GM19467 (cell line): ENCODE measurements around the gene BASP1.
"Not testable (repeated sequence)": the region's sequence is repeated elsewhere in the genome, so short reads cannot be mapped to it uniquely, and the experiment has no call there.

Experiments
- ATAC-seq: cut with Tn5 transposase; IDR thresholded peaks from one replicate; pipeline ENCODE4 v1.9.1; 2021; ENCODE audit warnings: mild to moderate bottlenecking, moderate library complexity; ENCODE audit not compliant: unreplicated experiment

The BASP1 gene

DNA sequence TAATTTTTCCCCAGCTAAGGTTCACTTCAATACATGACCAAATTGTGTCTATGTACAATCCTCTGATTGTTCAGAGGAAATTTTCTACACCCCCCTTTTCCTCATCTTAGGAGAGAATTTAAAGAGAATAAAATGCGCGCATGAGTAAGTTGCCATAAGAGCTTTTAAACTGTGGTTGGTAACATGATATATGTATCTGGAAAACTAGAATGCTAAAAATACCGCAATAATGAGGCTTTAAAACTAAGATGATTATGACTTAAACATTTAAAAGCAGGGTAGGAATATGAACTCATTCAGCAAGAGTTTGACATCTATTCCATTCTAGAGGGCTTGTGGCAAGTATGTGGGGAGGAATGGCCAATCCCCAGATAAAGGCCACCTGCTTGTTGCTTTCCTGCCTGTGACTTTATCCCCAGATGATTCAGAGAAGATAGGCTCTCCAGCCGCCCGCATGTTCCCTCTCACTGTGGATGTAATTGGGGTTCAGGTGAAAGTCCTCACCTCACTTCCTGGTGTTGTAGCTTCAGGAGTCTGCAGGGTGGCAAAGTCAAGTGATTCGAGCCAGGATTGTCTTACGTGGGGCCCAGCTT is 26.5 kb upstream of the BASP1 start:
- no peak for ATAC-seq

DNA sequence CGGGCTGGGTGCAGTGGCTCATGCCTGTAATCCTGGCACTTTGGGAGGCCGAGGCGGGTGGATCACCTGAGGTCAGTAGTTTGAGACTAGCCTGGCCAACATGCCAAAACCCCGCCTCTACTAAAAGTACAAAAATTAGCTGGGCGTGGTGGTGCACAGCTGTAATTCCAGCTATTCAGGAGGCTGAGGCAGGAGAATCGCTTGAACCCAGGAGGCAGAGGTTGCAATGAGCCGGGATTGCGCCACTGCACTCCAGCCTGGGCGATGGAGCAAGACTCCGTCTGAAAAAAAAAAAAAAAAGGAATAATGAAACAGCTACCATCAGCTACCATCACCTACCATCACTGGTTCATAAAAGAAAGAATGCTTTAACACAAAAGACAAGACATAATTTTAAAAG is 25.9 kb upstream of the BASP1 start:
- not testable (repeated sequence) for ATAC-seq

DNA sequence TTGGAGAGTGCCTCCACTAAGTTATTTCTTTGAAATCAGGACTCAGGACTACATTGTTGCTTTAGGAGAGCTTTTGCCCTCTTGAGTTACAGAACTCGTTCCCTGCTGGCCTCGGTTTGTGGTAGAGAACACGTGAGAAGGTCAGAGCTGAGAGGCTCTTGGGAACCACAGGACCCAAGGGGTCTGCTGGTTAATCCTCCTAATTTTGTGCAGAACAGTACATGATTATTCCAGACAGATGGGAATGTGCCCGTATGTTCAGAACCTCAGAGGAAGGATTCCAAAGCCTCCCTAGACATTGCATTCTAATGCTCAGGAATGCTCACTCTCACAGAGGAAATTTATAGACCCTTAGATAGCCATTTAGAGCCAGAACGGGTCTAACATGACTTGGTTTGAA is 25.2 kb upstream of the BASP1 start:
- no peak for ATAC-seq

DNA sequence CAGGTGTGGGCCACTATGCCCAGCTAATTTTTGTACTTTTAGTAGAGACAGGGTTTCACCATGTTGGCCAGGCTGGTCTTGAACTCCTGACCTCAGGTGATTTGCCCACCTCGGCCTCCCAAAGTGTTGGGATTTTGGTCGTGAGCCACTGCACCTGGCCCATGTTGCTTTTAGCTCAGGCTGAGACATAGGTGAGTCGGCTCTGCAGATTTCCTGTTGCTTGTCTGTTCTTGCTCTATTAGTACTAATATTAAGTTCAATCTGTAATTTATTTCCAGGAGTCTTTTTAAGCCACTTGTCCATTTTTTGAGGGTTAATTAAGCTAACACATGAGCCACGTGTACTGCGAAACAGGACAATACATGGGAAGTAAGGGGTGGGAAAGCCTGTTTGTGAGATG is 21.4 kb upstream of the BASP1 start:
- no peak for ATAC-seq

DNA sequence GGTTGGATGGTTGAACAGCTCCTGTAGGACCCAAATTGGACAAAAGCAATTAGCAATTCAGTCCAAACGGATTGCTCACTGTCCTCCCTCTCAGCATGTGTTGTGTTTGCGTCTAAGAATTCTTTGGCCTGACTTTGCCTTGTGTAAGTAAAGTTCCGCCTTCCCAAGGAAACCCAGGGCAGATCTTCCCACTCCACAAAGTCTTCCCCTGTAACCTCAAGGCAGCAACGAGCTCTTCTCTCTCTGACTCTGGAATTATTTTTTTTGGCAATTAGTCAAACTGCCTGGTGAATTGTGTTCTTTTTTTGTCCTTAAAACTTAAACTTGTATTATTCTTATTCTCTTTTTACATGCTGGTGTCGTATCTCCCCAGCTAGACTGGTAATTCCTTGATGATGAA is 20.7 kb upstream of the BASP1 start:
- no peak for ATAC-seq

DNA sequence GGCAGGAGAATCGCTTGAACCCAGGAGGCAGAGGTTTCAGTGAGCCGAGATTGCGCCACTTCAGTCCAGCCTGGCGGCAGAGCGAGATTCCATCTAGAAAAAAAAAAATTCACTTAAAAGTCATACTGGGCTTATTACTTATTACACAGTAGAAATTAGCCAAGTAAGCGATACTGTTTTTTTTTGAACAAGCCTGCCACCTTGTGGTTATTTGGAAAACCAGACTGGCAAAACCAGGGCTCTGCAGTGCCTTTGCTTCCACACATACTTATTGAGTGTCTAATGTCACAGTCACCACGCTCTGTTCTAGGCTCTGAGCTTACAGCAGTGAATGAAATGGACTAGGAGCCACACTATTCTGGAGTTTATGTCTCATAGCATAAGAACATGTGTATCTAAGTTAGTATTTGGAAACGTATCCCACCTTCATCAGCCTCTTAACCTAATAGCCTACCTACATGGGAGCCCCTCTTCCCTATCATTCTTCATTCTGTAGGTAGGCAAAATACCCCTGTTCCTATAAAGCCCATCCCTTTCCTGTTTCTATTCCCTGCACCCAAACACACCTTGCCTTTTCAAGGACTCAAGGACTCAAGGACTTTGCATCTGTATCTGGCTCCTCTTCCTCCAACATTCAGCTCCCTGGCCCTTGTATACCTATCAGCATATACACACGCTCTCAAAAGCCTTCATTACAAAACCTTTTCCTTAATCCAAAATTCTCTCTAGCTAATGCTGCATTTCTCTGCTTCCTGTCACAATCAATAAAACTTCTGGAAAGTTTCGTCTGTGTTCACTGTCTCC is 13.9 kb upstream of the BASP1 start:
- peak; percentile 85 for ATAC-seq

DNA sequence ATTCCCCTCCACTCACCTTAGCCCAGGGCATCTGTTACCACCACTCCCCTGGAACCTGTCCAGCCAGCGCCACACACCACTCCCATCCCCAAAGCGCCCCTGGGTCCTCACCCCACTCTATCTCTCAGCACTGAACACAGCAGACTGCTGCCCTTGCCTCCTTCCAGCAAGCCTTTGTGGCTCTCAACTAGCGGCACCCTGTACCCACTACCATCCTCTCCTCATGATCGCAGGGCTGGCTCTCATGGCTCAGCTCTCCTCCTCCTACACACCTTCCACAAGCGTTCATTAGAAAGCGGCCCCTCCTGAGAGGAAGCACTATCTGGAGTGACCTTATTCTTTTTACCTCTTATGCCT is 13.3 kb upstream of the BASP1 start:
- ATAC-seq = no peak

DNA sequence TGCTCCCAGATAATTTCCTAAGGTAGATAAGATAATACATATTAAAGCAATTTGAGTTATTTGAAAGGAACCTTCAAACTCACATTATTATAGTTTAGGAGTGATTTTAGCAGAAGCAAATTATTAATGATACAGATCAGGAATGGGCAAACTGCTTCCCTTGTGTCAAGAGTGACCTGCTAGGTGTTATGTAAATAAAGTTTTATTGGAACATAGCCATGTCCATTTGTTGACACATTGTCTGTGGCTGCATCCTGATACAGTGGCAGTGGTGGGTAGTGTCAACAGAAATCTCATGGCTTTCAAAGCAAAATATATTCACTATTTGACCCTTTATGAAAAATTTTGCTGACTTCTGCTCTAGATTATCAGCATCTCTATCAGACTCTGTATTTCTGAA is 11.4 kb upstream of the BASP1 start:
- ATAC-seq = no peak

DNA sequence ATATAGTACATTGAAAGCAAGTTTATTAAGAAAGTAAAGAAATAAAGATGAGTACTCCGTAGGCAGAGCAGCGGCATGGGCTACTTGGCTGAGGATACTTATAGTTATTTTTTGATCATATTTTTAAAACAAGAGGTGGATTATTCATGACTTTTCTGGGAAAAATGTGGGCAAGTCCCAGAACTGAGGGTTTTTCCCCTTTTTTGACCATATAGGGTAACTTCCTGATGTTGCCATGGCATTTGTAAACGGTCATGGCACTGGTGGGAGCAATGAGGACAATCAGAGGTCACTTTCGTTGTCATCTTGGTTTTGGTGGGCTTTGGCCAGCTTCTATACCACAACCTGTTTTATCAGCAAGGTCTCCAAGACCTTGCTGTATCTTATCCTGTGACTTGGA is 5.2 kb upstream of the BASP1 start:
- no peak for ATAC-seq

DNA sequence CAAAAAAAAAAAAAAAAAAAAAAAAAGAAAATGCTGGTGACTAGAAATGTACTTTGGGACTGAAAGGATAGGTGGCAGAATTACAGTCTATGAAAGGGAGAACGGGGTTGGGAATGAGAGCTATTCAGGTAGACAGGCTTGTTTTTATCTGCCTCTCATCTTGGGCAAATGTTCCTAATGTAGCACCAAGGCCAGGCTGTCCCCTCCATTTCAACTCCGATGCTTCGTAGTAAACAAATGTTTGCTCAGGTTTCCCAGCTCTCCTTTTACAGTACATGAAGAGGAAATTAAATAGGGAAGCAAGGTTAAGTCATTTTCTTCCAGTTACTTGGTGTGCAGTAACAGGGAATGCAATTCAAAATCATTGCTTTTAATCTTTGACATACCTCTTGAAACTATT is 4.4 kb upstream of the BASP1 start:
- ATAC-seq = no peak

DNA sequence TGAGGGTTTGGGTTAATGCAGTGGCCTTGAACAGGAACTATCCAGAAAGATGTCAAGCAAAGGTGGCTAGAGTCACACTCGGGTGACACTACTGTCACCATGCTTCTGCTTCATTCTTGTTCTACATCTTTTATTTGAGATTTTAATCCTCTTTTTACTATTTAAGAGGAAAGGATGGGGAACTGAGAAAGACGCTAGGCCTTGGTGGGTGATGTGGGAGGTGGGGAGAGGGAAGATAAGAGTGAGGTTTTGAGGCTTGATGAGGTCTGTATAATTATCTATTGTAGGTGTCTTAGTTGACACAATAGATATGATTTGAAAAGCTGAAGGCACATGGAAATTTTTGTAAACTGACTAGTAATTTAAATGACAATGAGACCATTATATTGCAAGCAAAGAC is 3.5 kb upstream of the BASP1 start:
- no peak for ATAC-seq

DNA sequence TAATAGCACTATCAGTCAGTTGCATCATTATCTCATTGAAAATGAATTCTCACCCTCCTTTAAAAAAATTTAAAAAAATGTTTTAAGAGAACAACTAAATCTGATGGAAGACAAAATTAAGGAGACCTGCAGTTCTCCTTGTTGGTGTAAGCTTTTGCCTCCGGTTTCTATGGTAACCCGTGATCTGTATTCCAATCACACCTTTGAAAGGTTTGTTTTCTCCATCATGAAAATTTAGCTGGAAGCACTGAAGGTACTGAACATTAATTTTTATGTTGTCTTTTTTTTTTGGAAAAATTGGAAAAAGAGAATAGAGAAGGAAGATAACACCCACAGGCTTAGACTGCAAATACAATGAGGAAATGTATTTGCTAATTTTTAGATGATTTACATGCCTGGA is 2.5 kb upstream of the BASP1 start:
- no peak for ATAC-seq

DNA sequence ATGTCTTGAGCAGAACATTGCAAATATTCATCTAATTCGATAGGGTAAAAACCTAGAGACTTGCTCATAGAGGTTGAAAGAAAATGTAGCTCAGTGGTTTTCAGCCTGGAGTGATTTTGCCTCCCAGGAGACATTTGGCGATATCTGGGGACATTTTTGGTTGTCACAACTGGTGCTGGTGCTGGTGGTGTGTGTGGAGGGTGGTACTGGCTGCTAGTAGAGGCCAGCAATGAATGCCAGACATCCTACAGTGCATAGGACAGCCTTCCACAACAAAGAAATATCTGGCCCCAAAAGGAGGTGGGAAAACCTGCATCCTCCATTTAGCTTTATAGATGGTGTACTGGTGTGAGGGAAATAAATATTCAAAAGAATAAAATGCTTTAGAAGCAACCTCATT is 2.1 kb upstream of the BASP1 start:
- no peak for ATAC-seq

DNA sequence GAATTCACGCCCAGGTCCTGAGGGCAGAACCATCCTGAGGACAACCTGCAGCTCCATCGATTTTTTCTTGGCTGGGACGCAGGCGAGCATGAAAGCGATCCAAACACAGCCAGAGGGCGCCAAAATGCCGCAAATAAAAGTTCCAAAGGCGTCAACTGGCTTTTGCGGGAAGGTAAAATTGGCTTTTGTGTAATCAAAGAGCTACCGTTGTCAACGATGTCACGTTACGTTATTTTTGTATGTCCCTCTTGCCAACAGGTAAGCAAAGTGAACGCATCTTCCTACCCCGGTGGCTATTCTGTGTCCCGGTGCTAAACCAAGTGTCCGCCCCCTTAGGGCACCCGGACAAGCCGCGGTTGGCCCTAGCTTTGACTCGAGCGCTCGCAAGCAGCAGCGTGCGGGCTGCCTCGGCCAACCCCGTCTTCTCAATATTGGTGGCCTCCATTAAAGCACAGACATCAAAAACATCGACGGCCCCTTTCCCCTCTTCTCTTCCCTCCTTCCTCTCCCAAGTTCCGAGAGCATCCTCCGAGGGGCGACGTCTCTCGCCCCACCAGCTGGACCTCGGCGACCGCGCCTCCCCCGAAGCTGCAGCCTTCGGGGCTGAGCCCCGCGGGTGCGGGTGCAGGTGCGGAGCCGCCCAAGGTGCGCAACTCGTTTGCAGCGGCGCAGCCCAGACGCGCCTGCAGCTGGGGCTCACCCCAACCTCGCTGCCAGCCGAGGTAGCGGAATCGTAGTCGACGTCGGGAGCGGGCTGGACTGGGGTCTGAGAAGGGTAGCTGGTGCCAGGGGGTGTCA is 1.1 kb upstream of the BASP1 start:
- ATAC-seq = peak; percentile 38

DNA sequence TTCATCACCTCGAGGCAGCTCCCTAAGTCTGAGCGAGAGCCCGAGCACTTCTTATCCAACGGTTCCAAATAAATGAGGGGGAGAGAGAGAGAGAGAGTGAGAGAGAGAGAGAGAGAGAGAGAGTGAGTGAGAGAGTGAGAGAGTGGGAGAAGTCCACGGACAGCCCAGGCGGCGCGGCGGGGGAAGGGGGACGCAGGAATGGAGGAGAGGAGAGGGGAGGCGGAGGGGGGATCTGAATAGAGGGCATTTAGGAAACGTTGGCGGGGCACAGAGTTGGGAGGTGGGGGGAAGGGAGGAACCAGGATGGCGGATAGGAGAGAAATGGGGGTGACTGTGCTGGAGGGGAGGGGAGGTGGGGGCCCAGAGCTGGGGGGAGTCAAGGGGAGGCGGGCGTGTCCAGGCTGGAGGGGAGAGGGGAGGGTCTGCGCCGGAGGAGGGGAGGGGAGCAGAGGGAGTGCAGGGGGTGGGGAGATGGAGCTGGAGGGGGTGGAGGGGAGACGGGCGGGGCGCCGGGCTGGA is 398 bp upstream of the BASP1 start:
- ATAC-seq = no peak

DNA sequence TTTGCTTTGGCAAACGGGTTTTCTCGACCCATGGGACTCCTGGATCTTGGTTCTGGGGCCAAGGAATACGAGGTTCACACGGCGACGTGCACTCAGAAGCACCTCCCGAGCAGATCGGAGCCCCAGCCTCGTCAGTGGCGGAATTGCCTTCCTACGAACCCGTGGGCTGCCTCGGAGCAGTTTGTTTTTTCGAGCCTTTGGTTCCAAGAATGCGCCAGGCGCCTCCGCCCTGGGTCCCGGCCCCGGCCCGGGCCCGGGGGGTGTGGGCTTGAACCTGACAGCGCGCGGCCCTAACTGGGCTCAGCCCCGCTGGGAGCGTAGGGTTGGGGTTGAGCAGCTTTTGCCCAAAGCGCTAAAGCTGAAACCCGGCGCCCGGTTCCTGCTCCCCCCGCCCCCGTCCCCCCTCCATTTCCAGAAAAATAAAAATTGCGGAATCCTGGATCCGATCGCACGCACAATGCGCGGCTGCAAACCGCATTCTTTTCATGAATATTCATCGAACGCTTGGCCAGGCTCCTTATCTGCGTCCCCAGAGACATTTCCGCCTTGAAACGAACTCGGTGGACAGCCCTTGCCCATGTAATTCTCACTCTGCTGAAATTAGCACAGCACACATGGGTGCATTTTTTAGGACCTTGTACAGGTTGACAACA is 1.0 kb downstream of the BASP1 start:
- peak; percentile 32 for ATAC-seq

DNA sequence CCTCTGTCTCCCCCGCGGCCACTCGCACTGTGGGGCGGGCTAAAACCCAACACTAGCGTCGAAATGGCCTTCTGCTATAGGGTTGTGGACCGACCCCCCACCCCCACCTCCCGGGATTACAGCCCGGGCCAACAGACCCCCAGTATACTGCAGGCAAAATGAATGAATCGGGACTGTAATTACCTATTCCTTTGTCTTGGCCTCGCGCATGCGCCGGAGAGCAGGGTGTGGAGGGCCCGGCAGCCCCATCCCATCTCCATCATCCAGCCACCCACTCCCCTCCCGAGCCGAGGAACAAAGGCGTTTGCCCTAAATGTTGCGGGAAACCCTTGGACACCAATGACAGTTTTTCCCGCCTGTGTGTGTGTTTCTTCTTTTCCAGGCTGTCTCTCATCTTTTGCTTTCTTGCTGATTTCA is 1.6 kb downstream of the BASP1 start:
- peak; percentile 15 for ATAC-seq

DNA sequence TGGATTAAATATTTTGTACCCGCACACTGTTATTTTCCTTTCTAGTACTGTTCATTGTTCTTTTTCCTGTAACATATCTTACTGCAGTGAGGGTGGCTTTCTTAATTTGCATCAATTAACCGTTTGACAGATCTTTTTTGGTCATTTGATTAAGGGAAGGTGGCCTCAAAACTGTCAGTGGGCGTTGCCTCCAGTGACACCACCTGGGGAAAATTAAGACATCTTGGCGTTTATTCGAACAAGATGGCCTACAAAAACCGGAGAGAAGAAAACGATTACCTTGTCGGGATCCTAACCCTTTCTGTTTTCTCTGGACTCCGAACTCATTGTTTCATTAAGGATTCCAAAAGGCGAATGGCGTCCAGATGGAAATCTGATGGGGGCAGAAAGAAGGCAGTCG is 2.0 kb downstream of the BASP1 start:
- no peak for ATAC-seq

DNA sequence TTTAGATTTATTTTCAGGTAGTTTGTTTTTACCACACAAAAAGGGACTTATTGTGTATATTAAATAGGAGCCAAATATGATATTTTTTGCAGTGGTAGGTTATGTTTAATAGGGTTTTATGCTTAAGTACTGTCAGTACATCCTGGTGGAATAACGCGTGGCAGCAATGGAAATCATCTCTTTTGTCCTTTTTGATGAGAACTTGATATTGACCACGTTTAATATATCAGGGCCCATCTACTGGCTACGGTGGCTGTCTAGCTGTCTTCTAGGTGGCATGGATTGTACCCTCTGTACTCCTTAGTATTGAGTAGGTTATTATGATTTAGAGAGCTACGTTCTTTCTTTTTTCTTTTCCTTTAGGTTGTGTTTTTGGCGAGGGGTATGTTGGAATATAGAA is 2.6 kb downstream of the BASP1 start:
- no peak for ATAC-seq

DNA sequence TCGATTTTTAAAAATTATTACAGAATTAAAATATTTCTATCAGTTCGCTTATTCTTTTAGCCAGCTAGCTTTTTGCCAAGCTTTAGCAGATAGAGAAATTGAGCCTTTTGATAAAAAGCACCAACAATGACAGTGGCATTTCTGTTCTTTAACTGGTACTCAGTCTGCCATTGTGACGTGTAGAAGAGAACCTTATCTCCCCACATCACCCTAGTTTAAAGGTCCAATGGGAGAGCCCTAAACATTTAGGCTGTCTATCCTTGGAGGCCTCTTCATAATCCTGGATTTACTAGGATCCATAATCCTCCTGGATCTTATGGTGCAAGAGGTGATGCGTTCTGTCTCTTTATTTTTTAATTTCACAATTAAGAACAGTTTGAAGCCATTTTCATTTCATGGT is 3.0 kb downstream of the BASP1 start:
- ATAC-seq = no peak

DNA sequence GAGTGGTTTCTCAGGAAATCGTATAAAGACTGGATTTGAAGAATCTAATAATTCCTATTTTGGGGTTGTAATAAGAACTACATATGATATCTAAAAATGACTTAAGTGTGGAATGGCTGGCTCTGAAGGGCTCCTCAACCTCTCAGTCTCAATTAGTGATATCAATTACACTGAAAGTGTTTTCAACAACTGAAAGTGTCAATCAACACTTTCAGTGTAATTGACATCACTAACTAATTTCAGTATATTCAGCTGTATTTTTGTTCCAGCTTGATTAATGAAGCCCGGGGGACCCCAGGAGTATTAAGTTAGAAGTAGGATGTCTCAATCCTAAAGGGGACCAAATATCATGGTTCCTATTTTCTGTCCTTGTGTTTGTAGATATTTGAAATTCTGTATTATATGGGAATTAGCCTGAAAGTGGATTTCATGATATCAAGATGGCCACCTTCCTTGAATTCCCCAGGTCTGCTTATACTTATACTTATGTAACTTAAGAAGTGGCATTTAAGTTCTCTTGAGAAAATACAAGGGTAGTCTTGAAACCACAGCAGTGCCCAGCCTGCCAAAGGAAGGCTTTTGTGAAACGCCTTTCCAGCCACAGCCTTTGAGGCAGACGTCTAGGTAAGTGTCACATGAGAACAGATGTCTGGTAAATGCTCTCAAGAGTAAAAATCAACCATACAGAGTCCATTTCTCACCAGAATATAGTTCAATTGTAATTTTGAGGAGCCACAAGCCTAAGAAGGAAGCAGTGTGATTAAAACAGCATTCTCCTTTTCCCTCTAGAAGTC is 4.6 kb downstream of the BASP1 start:
- ATAC-seq = no peak
